ENCODE measurements around the gene AP2B1.

DNA sequence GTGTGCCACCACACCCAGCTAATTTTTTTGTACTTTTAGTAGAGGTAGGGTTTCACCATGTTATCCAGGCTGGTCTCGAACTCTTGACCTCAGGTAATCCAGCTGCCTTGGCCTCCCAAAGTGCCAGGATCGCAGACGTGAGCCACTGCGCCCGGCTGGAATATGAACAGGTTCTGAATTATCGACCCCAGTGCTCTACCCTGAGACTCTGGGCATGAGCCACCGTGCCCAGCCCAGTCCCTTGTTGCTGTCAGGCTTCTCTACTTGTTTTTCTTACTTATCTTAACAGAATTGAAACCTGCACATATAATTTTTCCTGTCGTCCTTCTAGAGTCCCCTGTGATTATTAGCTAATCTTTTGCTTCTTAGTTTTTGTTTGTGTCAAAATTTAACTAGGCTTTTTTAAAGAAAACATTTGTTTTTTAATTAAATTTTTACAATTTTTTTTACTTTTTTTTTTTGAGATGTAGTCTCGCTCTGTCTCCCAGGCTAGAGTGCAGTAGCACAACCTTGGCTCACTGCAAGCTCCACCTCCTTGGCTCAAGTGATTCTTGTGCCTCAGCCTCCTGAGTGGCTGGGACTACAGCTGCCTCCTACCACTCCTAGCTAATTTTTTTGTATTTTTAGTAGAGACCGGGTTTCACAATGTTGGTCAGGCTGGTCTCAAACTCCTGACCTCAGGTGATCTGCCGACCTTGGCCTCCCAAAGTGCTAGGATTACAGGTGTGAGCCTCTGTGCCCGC is 66.7 kb downstream of the AP2B1 start:
- no peak for TF ChIP-seq CTCF (IDR thresholded peaks at IDR 0.05; ENCODE audit: low read depth, low read length, missing input control)
- TF ChIP-seq REST (IDR thresholded peaks at IDR 0.05) = no peak
- no peak for TF ChIP-seq SP1 (IDR thresholded peaks at IDR 0.05)
- TF ChIP-seq TAF1 (conservative IDR thresholded peaks at IDR 0.05) = no peak
- TF ChIP-seq EGR1 (IDR thresholded peaks at IDR 0.05; ENCODE audit: low read depth in 2 of 2) = no peak
- TF ChIP-seq RAD21 (IDR thresholded peaks at IDR 0.05) = no peak

All from liver (tissue), 3 donors.